Measurements from ENCODE around the gene FNBP1.

The FNBP1 gene

GRCh38 chr9:129934780-129935179 is 108.2 kb downstream of the FNBP1 start:
- TF ChIP-seq CTCF (conservative IDR thresholded peaks at IDR 0.05; ENCODE audit: low read depth, low read length), result no peak
- no peak for DNase-seq (ENCODE audit: low read depth)

GRCh38 chr9:129934041-129934591 is 108.9 kb downstream of the FNBP1 start:
- DNase-seq (ENCODE audit: low read depth), result no peak
- H3K4me3 ChIP-seq (ENCODE audit: low read length), result no peak overlapping the region
- no peak for TF ChIP-seq CTCF (conservative IDR thresholded peaks at IDR 0.05; ENCODE audit: low read depth, low read length)

More at GRCh38 chr9:129934780-129935179, 108.2 kb downstream of the FNBP1 start:
- H3K4me3 ChIP-seq (ENCODE audit: low read length), result no peak overlapping the region

- no peak for DNase-seq (ENCODE audit: low read depth)
- no peak overlapping the region for H3K4me3 ChIP-seq (ENCODE audit: low read length)
- no peak for TF ChIP-seq CTCF (conservative IDR thresholded peaks at IDR 0.05; ENCODE audit: low read depth, low read length)
These were observed 109.6 kb downstream of the FNBP1 start for GRCh38 chr9:129933185-129934040.

- DNase-seq (ENCODE audit: low read depth), result no peak
- H3K4me3 ChIP-seq (ENCODE audit: low read length), result no peak overlapping the region
- TF ChIP-seq CTCF (conservative IDR thresholded peaks at IDR 0.05; ENCODE audit: low read depth, low read length), result no peak
These were observed 110.5 kb downstream of the FNBP1 start for GRCh38 chr9:129932303-129933151.

- DNase-seq (ENCODE audit: low read depth), result no peak
- H3K4me3 ChIP-seq (ENCODE audit: low read length), result no peak overlapping the region
- no peak for TF ChIP-seq CTCF (conservative IDR thresholded peaks at IDR 0.05; ENCODE audit: low read depth, low read length)
These were observed 112.2 kb downstream of the FNBP1 start for GRCh38 chr9:129930743-129931142.

GRCh38 chr9:129929496-129930125 is 113.4 kb downstream of the FNBP1 start:
- no peak for DNase-seq (ENCODE audit: low read depth)

More at GRCh38 chr9:129929496-129930125, 113.4 kb downstream of the FNBP1 start:
- no peak for TF ChIP-seq CTCF (conservative IDR thresholded peaks at IDR 0.05; ENCODE audit: low read depth, low read length)
- no peak overlapping the region for H3K4me3 ChIP-seq (ENCODE audit: low read length)
